IMR-90 (cell line): ENCODE measurements around the gene IFNGR1. TPM values are rescaled to one million over a fixed set of nuclear protein-coding genes. Genes with fewer than 3 reads are reported as not detected.

Source experiments
- ATAC-seq: fragments of 200-7000 bp; cut with Tn5 transposase; 2 replicates; pipeline ENCODE4 v1.9.1; 2020; ENCODE audit warnings: low read depth, mild to moderate bottlenecking, moderate library complexity
- BruUV-seq: library from RNA; stranded (reverse); fragments of 400-500 nt; replicated peaks from 2 replicates; lab custom pipeline; 2021; lab: Mats Ljungman, UMichigan
- CTCF ChIA-PET: fragments of 300-600 bp; formaldehyde crosslinking; extraction: SDS; loops from one replicate; lab custom pipeline; 2021; ENCODE audit warnings: antibody characterized with exemption; lab: Yijun Ruan, JAX
- POLR2A ChIA-PET: fragments of 300-600 bp; sonication (Branson Sonifier 250); formaldehyde crosslinking; loops from one replicate; lab custom pipeline; 2022; ENCODE audit warnings: antibody characterized with exemption; ENCODE audit not compliant: unreplicated experiment; lab: Charles Lee
- DNase-seq: peaks from one replicate; pipeline ENCODE4 v3.0.0; 2013
- H2AFZ ChIP-seq: replicated peaks from 2 replicates; pipeline ENCODE3; 2013; ENCODE audit warnings: low read length, mild to moderate bottlenecking; ENCODE audit not compliant: poor library complexity
- H2AK5ac ChIP-seq: 2 replicates; pipeline ENCODE4 v1.6.1; 2013; ENCODE audit warnings: low read depth, low read length, inconsistent platforms
- H2AK9ac ChIP-seq: replicated peaks from 2 replicates; pipeline ENCODE3; 2013; ENCODE audit warnings: mild to moderate bottlenecking, low read depth, low read length, moderate library complexity; ENCODE audit not compliant: poor library complexity
- H2BK120ac ChIP-seq: 2 replicates; pipeline ENCODE4 v1.6.1; 2013; ENCODE audit warnings: low read depth, low read length, inconsistent platforms
- H2BK15ac ChIP-seq: 3 replicates; pipeline ENCODE4 v1.6.1; 2013; ENCODE audit warnings: low read depth, low read length, inconsistent platforms
- H2BK20ac ChIP-seq: 2 replicates; pipeline ENCODE4 v1.6.1; 2013; ENCODE audit warnings: low read depth, mild to moderate bottlenecking, inconsistent platforms, low read length, moderate library complexity
- H2BK5ac ChIP-seq: 2 replicates; pipeline ENCODE4 v1.6.1; 2013; ENCODE audit warnings: mild to moderate bottlenecking, low read depth, low read length, inconsistent platforms; ENCODE audit not compliant: poor library complexity, severe bottlenecking
- H3K14ac ChIP-seq: replicated peaks from 2 replicates; pipeline ENCODE4 v1.6.1; 2013; ENCODE audit warnings: low read depth, low read length, inconsistent platforms
- H3K18ac ChIP-seq: 2 replicates; pipeline ENCODE4 v1.6.1; 2013; ENCODE audit warnings: low read depth, low read length, control low read depth
- H3K23ac ChIP-seq: 2 replicates; pipeline ENCODE4 v1.6.1; 2013; ENCODE audit warnings: low read depth, low read length, inconsistent platforms
- H3K27ac ChIP-seq: 2 replicates; pipeline ENCODE4 v1.5.1; 2013; ENCODE audit warnings: mild to moderate bottlenecking, control low read depth, low read length; ENCODE audit not compliant: insufficient read depth
- H3K27me3 ChIP-seq: 2 replicates; pipeline ENCODE4 v1.6.1; 2013; ENCODE audit warnings: low read length; ENCODE audit not compliant: control insufficient read depth, insufficient read depth
- H3K36me3 ChIP-seq: 2 replicates; pipeline ENCODE4 v1.6.1; 2013; ENCODE audit warnings: low read length, mixed read lengths; ENCODE audit not compliant: control insufficient read depth, insufficient read depth
- H3K4ac ChIP-seq: 2 replicates; pipeline ENCODE4 v1.6.1; 2013; ENCODE audit warnings: low read depth, low read length, inconsistent platforms
- H3K4me1 ChIP-seq: 2 replicates; pipeline ENCODE4 v1.6.1; 2013; ENCODE audit warnings: low read length, mixed read lengths; ENCODE audit not compliant: control insufficient read depth, insufficient read depth
- H3K4me2 ChIP-seq: 2 replicates; pipeline ENCODE4 v1.6.1; 2013; ENCODE audit warnings: low read depth, mild to moderate bottlenecking, control low read depth, low read length, moderate library complexity
- H3K4me3 ChIP-seq: 2 replicates; pipeline ENCODE4 v1.5.1; 2013; ENCODE audit warnings: low read depth, mild to moderate bottlenecking, control low read depth, low read length, moderate library complexity; ENCODE audit not compliant: insufficient read depth
- H3K56ac ChIP-seq: 2 replicates; pipeline ENCODE4 v1.6.1; 2013; ENCODE audit warnings: low read length, inconsistent platforms; ENCODE audit not compliant: insufficient read depth; ENCODE audit errors: extremely low read depth
- H3K79me1 ChIP-seq, 2 experiments: 2 replicates each; pipeline ENCODE4 v1.6.1; 2013; ENCODE audit warnings: low read length in 2 of 2, inconsistent platforms in 1 of 2, low read depth in 1 of 2
- H3K9ac ChIP-seq: 2 replicates; pipeline ENCODE4 v1.6.1; 2013; ENCODE audit warnings: low read depth, low read length, control low read depth
- H3K9me1 ChIP-seq: 2 replicates; pipeline ENCODE4 v1.6.1; 2013; ENCODE audit warnings: low read length, inconsistent platforms; ENCODE audit not compliant: insufficient read depth
- H3K9me3 ChIP-seq: 2 replicates; pipeline ENCODE4 v1.6.1; 2013; ENCODE audit warnings: low read length; ENCODE audit not compliant: control insufficient read depth, insufficient read depth
- H4K20me1 ChIP-seq: 2 replicates; pipeline ENCODE4 v1.6.1; 2013; ENCODE audit warnings: low read length, inconsistent platforms; ENCODE audit not compliant: insufficient read depth
- H4K5ac ChIP-seq: 2 replicates; pipeline ENCODE4 v1.6.1; 2013; ENCODE audit warnings: mild to moderate bottlenecking, low read depth, low read length, control low read depth
- H4K8ac ChIP-seq, 2 experiments: 2 replicates each; pipeline ENCODE4 v1.6.1; 2013; ENCODE audit warnings: low read depth in 2 of 2, low read length in 2 of 2, control low read depth in 1 of 2, inconsistent platforms in 1 of 2
- H4K91ac ChIP-seq: 2 replicates; pipeline ENCODE4 v1.6.1; 2013; ENCODE audit warnings: low read depth, low read length, inconsistent platforms; ENCODE audit not compliant: insufficient read depth
- BHLHE40 ChIP-seq: fragments of 150-350 bp; IDR thresholded peaks from 2 replicates; pipeline ENCODE4 v1.6.1; 2016; ENCODE audit warnings: mild to moderate bottlenecking, low read depth, low read length
- CEBPB ChIP-seq: IDR thresholded peaks from 2 replicates; pipeline ENCODE4 v1.6.1; 2012; ENCODE audit warnings: low read depth, low read length, improper control_type of control experiment
- CHD1 ChIP-seq: IDR thresholded peaks from 2 replicates; pipeline ENCODE4 v1.6.1; 2012; ENCODE audit warnings: low read depth, low read length, improper control_type of control experiment
- CTCF ChIP-seq: conservative IDR thresholded peaks from 2 replicates; pipeline ENCODE4 v1.5.1; 2012; ENCODE audit warnings: mild to moderate bottlenecking, low read depth, low read length, improper control_type of control experiment
- ELK1 ChIP-seq: fragments of 150-350 bp; IDR thresholded peaks from 2 replicates; pipeline ENCODE4 v1.6.1; 2016; ENCODE audit warnings: low read depth, mild to moderate bottlenecking, low read length, moderate library complexity, borderline replicate concordance
- FOS ChIP-seq: fragments of 150-350 bp; IDR thresholded peaks from 2 replicates; pipeline ENCODE4 v1.6.1; 2016; ENCODE audit warnings: low read depth, low read length
- MAFK ChIP-seq: IDR thresholded peaks from 2 replicates; pipeline ENCODE4 v1.6.1; 2012; ENCODE audit warnings: low read depth, low read length, improper control_type of control experiment
- MAZ ChIP-seq: IDR thresholded peaks from 2 replicates; pipeline ENCODE4 v1.6.1; 2012; ENCODE audit warnings: low read depth, mild to moderate bottlenecking, low read length, improper control_type of control experiment, moderate library complexity, borderline replicate concordance
- MXI1 ChIP-seq: IDR thresholded peaks from 2 replicates; pipeline ENCODE4 v1.6.1; 2012; ENCODE audit warnings: low read depth, mild to moderate bottlenecking, low read length, moderate library complexity, borderline replicate concordance
- NFE2L2 ChIP-seq: fragments of 150-350 bp; IDR thresholded peaks from 2 replicates; pipeline ENCODE4 v1.6.1; 2016; ENCODE audit warnings: low read depth, mild to moderate bottlenecking, low read length
- POLR2A ChIP-seq: IDR thresholded peaks from 2 replicates; pipeline ENCODE4 v1.6.1; 2012; ENCODE audit warnings: mild to moderate bottlenecking, low read depth, low read length
- RAD21 ChIP-seq: IDR thresholded peaks from 2 replicates; pipeline ENCODE4 v1.6.1; 2012; ENCODE audit warnings: low read length, improper control_type of control experiment
- RCOR1 ChIP-seq: IDR thresholded peaks from 2 replicates; pipeline ENCODE4 v1.6.1; 2012; ENCODE audit warnings: mild to moderate bottlenecking, low read length, improper control_type of control experiment; ENCODE audit not compliant: insufficient replicate concordance
- RFX5 ChIP-seq: IDR thresholded peaks from 2 replicates; pipeline ENCODE4 v1.8.0; 2012; ENCODE audit warnings: low read depth, mild to moderate bottlenecking, low read length, moderate library complexity
- SMC3 ChIP-seq: fragments of 150-350 bp; IDR thresholded peaks from 2 replicates; pipeline ENCODE4 v1.6.1; 2016; ENCODE audit warnings: low read depth, mild to moderate bottlenecking, antibody characterized with exemption, low read length, moderate library complexity
- USF2 ChIP-seq: fragments of 150-350 bp; IDR thresholded peaks from 2 replicates; pipeline ENCODE4 v1.6.1; 2017; ENCODE audit warnings: mild to moderate bottlenecking, antibody characterized with exemption, low read length, low read depth
- WGBS, 2 experiments: methylation state at CpG; one replicate each; pipeline versions ENCODE4 v1.1.5 to v1.1.7; 2013; ENCODE audit warnings: missing lambda C conversion rate in 2 of 2; ENCODE audit not compliant: insufficient read length in 1 of 2; ENCODE audit errors: extremely low coverage in 2 of 2; 5-methylcytosine and 5-hydroxymethylcytosine counted together
- dilution Hi-C: fragments of 300-500 bp; cut with HindIII; formaldehyde crosslinking; loops from one replicate; pipeline ENCODE4 v1.14.3; 2018; ENCODE audit warnings: low sequenced_read_pairs; ENCODE audit not compliant: unreplicated experiment
- in situ Hi-C: fragments of 300-500 bp; cut with MboI; formaldehyde crosslinking; loops from 3 replicates; pipeline ENCODE4 v1.14.3; 2019; ENCODE audit warnings: low sequenced_read_pairs, inconsistent platforms, mixed read lengths
- intact Hi-C: fragments of 100-400 bp; cut with micrococcal nuclease; formaldehyde crosslinking; loops from 2 replicates; pipeline ENCODE4 v1.10.0; 2022
- polyA plus RNA-seq, 3 experiments: library from polyadenylated mRNA; depleted of rRNA; stranded (reverse); fragments of >200 nt; gene quantifications; 2 replicates each; pipeline ENCODE4 v1.2.3, GENCODE V29; 2012; ENCODE audit warnings: low replicate concordance in 1 of 3
- total RNA-seq: library from RNA; depleted of rRNA; stranded (reverse); fragments of >200 nt; gene quantifications from 2 replicates; pipeline ENCODE4 v1.2.3, GENCODE V29; 2012

IFNGR1 gene
- total and polyA plus RNA-seq, 2 of the 4 experiments (the other 2 are of a cell fraction), result 19.1 to 25.6 TPM

- H2BK15ac ChIP-seq, result no peak overlapping the region
- intact Hi-C loops, result no loop called here
- H3K27ac ChIP-seq, result no peak overlapping the region
- H3K4me2 ChIP-seq, result no peak overlapping the region
- TF ChIP-seq POLR2A (no peak), RCOR1 (no peak), FOS (no peak), RFX5 (no peak), RAD21 (no peak), MAFK (no peak), MAZ (no peak), BHLHE40 (no peak), MXI1 (no peak), CHD1 (no peak), CTCF (no peak), SMC3 (no peak), ELK1 (no peak), USF2 (no peak), NFE2L2 (no peak), CEBPB (no peak)
- WGBS, 2 experiments, result no CpG with 5 or more reads among the region's 1 CpG
- H3K27me3 ChIP-seq, result no peaks in the 10 kb centered on the region; the same call in 1 of the 2 replicates
- H4K20me1 ChIP-seq, result no peaks in the 10 kb centered on the region
- POLR2A ChIA-PET, result no interaction called here
- H2AFZ ChIP-seq, result no peak overlapping the region
- no peak overlapping the region for H3K9ac ChIP-seq
- no peaks in the 10 kb centered on the region for H3K79me1 ChIP-seq
- ATAC-seq, result no peak
- H2AK5ac ChIP-seq, result no peak overlapping the region
- no peak overlapping the region for H4K5ac ChIP-seq
- no TSS peak for BruUV-seq
- H3K4me3 ChIP-seq, result no peak overlapping the region
- no peak overlapping the region for H3K56ac ChIP-seq
- DNase-seq, result no peak
- no peaks in the 10 kb centered on the region for H3K36me3 ChIP-seq
- H3K9me1 ChIP-seq, result no peaks in the 10 kb centered on the region
- no peaks in the 10 kb centered on the region for H3K9me3 ChIP-seq
- in situ Hi-C loops, result no loop called here
- H2AK9ac ChIP-seq, result no peak overlapping the region
- no peak overlapping the region for H4K8ac ChIP-seq
- no peak overlapping the region for H3K14ac ChIP-seq
- no peak overlapping the region for H2BK120ac ChIP-seq
- no peak overlapping the region for H2BK5ac ChIP-seq
- CTCF ChIA-PET, result no interaction called here
- H3K18ac ChIP-seq, result no peak overlapping the region
- H3K23ac ChIP-seq, result no peak overlapping the region
- H2BK20ac ChIP-seq, result no peak overlapping the region
- dilution Hi-C loops, result no loop called here
- H3K4me1 ChIP-seq, result no peaks in the 10 kb centered on the region
- no peak overlapping the region for H3K4ac ChIP-seq
- no peak overlapping the region for H4K91ac ChIP-seq
Measured at GRCh38 chr6:137149035-137149393, 70.2 kb downstream of the IFNGR1 start.
